Astrocyte of the hippocampus (primary cell): Measurements from ENCODE around the gene ZFYVE19.

ENCODE experiments used
- DNase-seq: peaks from one replicate; pipeline ENCODE4 v3.0.0; 2011; ENCODE audit warnings: low read depth, low spot score

Gene ZFYVE19

DNA sequence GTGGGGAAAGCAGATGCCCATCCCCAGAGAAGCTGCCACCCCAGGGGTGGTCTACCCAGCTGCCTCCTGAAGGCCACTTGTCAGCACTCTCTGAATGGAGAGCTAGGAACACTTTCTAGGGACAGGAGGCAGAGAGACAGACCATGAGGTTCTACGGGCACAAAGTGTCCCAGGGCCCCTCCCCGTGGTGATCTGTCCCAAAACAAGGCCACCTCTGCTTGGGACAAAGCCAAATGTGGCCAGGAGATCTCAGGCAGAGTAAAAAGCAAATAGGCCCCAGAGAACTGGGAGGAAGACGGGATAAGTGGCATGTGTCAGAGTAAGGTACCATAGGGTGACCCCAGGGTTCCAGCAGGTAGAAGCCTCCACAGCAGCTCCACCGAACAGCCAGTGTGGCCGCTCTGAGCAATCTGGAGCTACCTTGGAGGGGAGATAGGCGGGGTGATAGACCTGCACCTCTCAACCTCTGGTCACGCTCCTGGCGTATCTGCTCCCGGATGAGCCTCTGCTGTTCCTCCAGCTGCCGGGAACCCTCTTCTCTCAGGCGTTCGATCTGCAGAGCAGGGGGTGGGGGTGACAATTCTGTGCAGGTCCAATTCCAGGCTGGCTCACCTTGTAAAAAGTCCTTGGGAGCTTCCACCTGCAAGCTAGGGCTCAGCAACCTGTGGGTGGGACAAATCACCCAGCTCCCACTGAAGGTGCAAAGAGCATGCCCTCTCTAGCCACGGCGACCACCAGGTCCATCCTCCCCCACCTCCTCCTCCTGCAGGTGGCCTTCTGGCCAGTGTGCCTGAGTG, 31.0 kb upstream of the ZFYVE19 start:
- no peak for DNase-seq

- DNase-seq, result peak; percentile 95
Measured at GRCh38 chr15:40776537-40777141, 30.2 kb upstream of the ZFYVE19 start.

GRCh38 chr15:40782609-40783227, 24.2 kb upstream of the ZFYVE19 start:
- no peak for DNase-seq

DNA sequence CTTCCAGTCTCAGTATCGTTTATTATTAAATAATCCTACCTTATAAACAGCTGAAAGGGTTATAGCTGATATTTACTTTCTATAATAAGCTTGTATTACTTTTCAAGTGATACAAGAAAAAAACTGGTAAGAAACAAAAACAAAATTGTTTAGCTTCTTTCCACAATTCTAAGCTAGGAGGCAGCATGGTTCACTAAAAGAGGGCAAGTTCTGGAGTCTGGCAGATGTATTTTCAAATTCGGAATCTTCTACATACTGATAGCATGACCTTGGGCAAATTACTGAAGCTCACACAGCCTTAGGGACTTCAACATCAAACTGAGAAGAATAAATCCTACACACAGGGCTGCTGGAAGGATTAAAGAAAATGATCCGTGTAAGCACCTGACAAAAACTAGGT, 21.7 kb upstream of the ZFYVE19 start:
- DNase-seq, result no peak

- DNase-seq, result no peak
Measured at GRCh38 chr15:40785814-40786213, 21.1 kb upstream of the ZFYVE19 start.

DNA sequence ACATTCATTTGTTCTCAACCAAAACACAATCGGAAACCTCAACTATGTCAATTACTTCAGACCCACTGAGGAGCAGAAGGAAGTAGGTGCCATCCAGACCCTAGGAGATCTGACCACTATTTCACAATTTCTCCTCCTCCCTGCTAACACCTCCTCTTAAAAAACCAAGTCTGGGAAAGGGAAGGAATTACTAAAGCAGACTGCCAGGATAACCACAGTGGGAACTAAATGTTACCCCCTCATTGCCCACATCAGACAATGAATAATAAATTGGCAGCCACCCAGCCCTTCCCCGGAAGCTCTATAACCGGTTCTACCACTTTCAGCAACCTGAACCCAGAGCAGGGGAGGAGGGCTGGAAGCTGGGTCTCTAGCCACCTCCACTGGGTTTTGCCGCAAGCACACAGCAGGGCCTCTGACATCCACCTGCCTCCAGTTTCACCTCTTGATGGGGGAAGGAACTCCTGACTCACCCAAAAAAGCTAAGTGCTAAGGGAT, 19.5 kb upstream of the ZFYVE19 start:
- DNase-seq, result peak; percentile 93

DNA sequence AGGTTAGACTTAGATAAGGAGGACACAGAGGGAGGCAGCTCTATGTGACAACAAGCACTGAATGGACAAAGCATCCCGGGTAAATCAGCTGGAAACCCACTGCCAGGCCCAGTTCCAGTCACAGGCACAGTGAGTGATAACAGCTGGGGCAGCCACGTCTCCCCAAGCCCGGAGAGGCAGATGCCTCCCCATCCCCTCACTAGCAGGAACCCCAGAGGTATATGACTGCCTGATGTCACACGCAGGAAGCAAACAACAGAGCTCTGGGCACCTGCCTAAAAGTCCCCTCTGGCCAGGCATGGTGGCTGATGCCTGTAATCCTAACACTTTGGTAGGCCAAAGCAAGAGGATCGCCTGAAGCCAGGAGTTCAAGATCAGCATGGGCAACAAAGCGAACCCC, 18.9 kb upstream of the ZFYVE19 start:
- DNase-seq, result no peak

GRCh38 chr15:40789119-40789518, 17.8 kb upstream of the ZFYVE19 start:
- no peak for DNase-seq

- DNase-seq, result no peak
Measured at GRCh38 chr15:40789999-40790398, 16.9 kb upstream of the ZFYVE19 start.

DNA sequence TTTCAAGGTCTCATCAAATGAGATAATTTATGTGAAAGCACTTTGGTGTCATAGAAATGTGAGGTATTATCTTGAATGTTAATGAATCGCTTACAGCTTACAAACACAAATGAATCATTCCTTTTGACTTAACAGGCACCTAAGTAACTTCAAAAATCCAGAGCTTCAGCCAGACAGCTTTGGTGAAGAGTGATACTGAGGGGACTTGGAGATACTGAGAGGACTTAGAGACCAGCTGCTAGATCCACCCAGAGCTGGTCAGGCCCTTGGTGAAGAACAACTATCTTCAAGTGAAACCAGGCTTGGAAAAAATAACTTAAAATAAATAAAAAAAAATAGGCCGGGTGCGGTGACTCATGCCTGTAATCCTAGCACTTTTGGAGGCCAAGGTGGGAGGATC, 16.2 kb upstream of the ZFYVE19 start:
- peak; percentile 63 for DNase-seq

DNA sequence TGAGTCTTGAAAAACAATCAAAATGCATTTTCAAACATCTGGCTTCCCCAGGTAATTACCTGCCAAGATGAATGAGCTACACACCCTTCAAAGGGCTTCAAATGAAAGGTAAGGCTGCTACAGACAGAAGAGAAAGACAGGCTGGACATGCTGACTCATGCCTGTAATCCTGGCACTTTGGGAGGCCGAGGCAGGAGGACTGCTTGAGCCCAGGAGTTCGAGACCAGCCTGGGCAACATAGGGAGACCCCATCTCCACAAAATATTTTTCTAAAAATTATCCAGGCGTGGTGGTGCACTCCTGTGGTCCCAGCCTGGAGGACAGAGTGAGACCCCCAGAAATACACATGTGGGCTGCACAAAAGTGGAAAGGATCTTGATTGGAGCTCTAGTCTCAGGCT, 14.5 kb upstream of the ZFYVE19 start:
- no peak for DNase-seq

- DNase-seq, result peak; percentile 90
Measured at GRCh38 chr15:40793216-40793989, 13.5 kb upstream of the ZFYVE19 start.

GRCh38 chr15:40796041-40796440, 10.8 kb upstream of the ZFYVE19 start:
- DNase-seq, result no peak

- DNase-seq, result no peak
Measured at GRCh38 chr15:40796512-40796911, 10.4 kb upstream of the ZFYVE19 start.

GRCh38 chr15:40799523-40799922, 7.4 kb upstream of the ZFYVE19 start:
- DNase-seq, result no peak

- DNase-seq, result no peak
Measured at GRCh38 chr15:40803076-40803475, 3.8 kb upstream of the ZFYVE19 start.

DNA sequence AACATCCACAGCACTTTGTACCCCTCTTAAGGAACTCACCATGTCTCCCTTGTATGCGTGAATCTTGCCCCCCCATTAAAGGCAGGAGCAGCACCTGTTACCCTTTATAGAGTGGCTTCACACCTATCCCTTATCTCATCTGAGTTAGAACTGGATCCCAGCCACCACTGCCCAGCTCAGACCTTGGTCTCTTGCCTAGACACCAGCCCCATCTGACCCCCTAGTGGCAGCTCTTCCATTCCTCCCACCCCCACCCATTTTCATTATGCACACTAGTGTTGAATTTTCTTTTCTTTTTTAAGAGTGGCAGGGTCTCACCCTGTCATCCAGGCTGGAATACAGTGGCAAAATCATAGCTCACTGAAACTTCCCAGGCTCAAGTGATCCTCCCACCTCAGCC, 3.2 kb upstream of the ZFYVE19 start:
- no peak for DNase-seq

GRCh38 chr15:40806672-40807027, 239 bp upstream of the ZFYVE19 start:
- no peak for DNase-seq

DNA sequence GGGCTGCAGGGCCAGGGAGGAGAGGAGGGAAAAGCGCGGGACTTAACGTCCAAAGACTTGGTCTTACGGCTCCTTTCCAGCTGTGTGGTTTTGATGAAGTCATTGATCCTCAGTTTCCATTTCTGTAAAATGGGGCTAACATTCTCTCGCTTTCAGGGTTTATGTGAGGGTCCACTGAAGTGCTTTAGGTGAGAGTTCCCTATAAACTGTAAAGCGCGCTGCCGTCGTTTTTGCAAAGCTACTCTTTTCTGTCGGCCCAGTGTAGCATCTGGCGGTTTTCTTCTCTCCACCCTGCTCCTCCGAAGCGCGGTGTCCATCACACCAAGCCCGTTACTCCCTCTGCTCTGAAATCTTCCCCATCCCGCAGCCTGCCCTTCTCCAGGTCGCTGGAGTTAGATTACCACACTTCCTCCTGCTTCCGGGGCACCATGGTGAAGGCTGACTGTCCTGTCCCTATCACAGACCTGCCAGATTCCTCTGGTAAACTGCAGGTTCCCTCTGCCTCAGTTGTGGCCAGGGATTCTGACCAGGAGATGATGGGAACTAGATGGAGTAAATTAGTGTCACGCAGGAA, 1.1 kb downstream of the ZFYVE19 start:
- no peak for DNase-seq

DNA sequence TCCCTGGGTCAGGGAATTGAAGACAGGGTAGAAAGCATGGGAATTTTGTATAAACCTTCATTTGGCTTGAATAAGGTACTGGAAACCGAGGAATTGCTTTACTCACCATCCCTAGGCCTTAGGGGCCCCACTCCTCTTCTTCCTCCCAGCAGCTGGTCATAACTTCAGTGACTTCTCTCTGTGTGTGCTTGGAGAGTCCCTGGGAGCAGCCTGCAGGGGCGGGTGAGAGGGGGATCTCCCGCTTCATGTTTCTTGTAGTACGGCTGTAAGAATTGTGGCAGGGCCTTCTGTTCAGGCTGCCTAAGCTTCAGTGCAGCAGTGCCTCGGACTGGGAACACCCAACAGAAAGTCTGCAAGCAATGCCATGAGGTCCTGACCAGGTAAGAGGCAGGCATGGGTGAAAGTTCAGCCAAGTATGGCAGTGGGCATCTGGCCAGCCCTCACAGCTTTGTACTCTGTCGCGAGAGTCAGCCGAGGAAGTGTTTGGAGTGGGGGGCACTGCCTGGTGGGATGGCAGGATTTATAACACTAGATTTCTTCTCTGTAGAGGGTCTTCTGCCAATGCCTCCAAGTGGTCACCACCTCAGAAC, 2.1 kb downstream of the ZFYVE19 start:
- DNase-seq, result no peak

- no peak for DNase-seq
Measured at GRCh38 chr15:40812721-40813425, 6.0 kb downstream of the ZFYVE19 start.
